CD4-positive, alpha-beta T cell (primary cell): ENCODE results near the gene BARX2. TPM values are rescaled to one million over a fixed set of nuclear protein-coding genes. Genes with fewer than 3 reads are reported as not detected.
"Not testable (repeated sequence)": the region's sequence is repeated elsewhere in the genome, so short reads cannot be mapped to it uniquely, and the experiment has no call there.

ENCODE experiments used
- ATAC-seq: fragments of 200-7000 bp; cut with Tn5 transposase; one replicate; pipeline ENCODE4 v1.10.0; 2022; ENCODE audit warnings: mild to moderate bottlenecking; ENCODE audit not compliant: poor library complexity
- CTCF ChIA-PET: fragments of 350-600 bp; sonication (Branson Sonifier 250); formaldehyde crosslinking; loops from one replicate; lab custom pipeline; 2021; ENCODE audit warnings: antibody characterized with exemption, inconsistent platforms; lab: Charles Lee
- POLR2A ChIA-PET: fragments of 350-600 bp; sonication (Branson Sonifier 250); formaldehyde crosslinking; loops from one replicate; lab custom pipeline; 2021; ENCODE audit warnings: antibody characterized with exemption, inconsistent platforms; lab: Charles Lee
- DNase-seq, 14 experiments: peaks; one replicate each; pipeline ENCODE4 v3.0.0-alpha.2; 2013 to 2020; ENCODE audit warnings: mixed read lengths in 2 of 14
- H3K27ac ChIP-seq, 2 donors: one replicate each; pipeline versions ENCODE4 v1.5.1 to v1.7.0; 2013; ENCODE audit warnings: low read length in 2 of 2, low read depth in 1 of 2, mild to moderate bottlenecking in 1 of 2
- H3K27me3 ChIP-seq, 2 experiments: 1 replicate in 1 of 2; 2 replicates in 1 of 2; pipeline versions ENCODE4 v1.6.1 to v1.7.0; 2013; ENCODE audit warnings: low read length in 2 of 2, control low read depth in 1 of 2, mild to moderate bottlenecking in 1 of 2, moderate library complexity in 1 of 2; ENCODE audit not compliant: insufficient read depth in 2 of 2, control insufficient read depth in 1 of 2
- H3K36me3 ChIP-seq: one replicate; pipeline ENCODE4 v1.6.1; 2013; ENCODE audit warnings: low read length, control low read depth; ENCODE audit not compliant: insufficient read depth
- H3K4me1 ChIP-seq: one replicate; pipeline ENCODE4 v1.6.1; 2013; ENCODE audit warnings: low read length, control low read depth; ENCODE audit not compliant: insufficient read depth
- H3K4me3 ChIP-seq: one replicate; pipeline ENCODE4 v1.5.1; 2013; ENCODE audit warnings: mild to moderate bottlenecking, low read length, moderate library complexity
- H3K9me3 ChIP-seq, 2 experiments: 1 replicate in 1 of 2; 2 replicates in 1 of 2; pipeline versions ENCODE4 v1.6.1 to v1.7.0; 2013; ENCODE audit warnings: low read length in 2 of 2, mild to moderate bottlenecking in 2 of 2, control low read depth in 1 of 2, moderate library complexity in 1 of 2; ENCODE audit not compliant: control insufficient read depth in 1 of 2, insufficient read depth in 1 of 2
- H3K27ac Mint-ChIP-seq: one replicate; pipeline ENCODE4 v1.8.0; 2020; ENCODE audit warnings: mixed read lengths
- H3K27me3 Mint-ChIP-seq: one replicate; pipeline ENCODE4 v1.8.0; 2021; ENCODE audit warnings: mixed read lengths
- H3K36me3 Mint-ChIP-seq: one replicate; pipeline ENCODE4 v1.8.0; 2021; ENCODE audit warnings: low read depth, mixed read lengths
- H3K4me1 Mint-ChIP-seq: one replicate; pipeline ENCODE4 v1.8.0; 2021; ENCODE audit warnings: low read depth, mixed read lengths
- H3K4me3 Mint-ChIP-seq: one replicate; pipeline ENCODE4 v1.8.0; 2020; ENCODE audit warnings: mild to moderate bottlenecking, mixed read lengths
- H3K9me3 Mint-ChIP-seq: one replicate; pipeline ENCODE4 v1.8.0; 2020; ENCODE audit warnings: mixed read lengths
- CTCF ChIP-seq: fragments of 200-600 bp; IDR thresholded peaks from one replicate; pipeline ENCODE4 v1.8.0; 2022; ENCODE audit warnings: antibody characterized with exemption, mild to moderate bottlenecking
- intact Hi-C, 2 experiments: fragments of 100-400 bp; cut with DNase I in 1 of 2; cut with micrococcal nuclease in 1 of 2; formaldehyde crosslinking; loops; one replicate each; pipeline versions ENCODE4 v1.15.1 to v1.9.0; 2023 to 2025; cut with DNase I, micrococcal nuclease
- polyA plus RNA-seq, 2 donors: library from polyadenylated mRNA; unstranded; fragments of 120-200 nt; gene quantifications; one replicate each; pipeline ENCODE4 v1.2.1, GENCODE V29; 2013
- total RNA-seq, 174 experiments: library from RNA in 2 of 174; stranded (reverse) in 2 of 174; gene quantifications; one replicate each; pipeline ENCODE4 v1.2.3 and lab custom pipeline; 2021 to 2026

The BARX2 gene
- total RNA-seq, result not detected
- polyA plus RNA-seq (2013, experiment 1 of 2), result not detected
- polyA plus RNA-seq (2013, experiment 2 of 2), result 0.29 TPM
- total RNA-seq (lab: John Stamatoyannopoulos, UW), result 0 to 2.9 (median 0) reads per million in 172 experiments

DNA sequence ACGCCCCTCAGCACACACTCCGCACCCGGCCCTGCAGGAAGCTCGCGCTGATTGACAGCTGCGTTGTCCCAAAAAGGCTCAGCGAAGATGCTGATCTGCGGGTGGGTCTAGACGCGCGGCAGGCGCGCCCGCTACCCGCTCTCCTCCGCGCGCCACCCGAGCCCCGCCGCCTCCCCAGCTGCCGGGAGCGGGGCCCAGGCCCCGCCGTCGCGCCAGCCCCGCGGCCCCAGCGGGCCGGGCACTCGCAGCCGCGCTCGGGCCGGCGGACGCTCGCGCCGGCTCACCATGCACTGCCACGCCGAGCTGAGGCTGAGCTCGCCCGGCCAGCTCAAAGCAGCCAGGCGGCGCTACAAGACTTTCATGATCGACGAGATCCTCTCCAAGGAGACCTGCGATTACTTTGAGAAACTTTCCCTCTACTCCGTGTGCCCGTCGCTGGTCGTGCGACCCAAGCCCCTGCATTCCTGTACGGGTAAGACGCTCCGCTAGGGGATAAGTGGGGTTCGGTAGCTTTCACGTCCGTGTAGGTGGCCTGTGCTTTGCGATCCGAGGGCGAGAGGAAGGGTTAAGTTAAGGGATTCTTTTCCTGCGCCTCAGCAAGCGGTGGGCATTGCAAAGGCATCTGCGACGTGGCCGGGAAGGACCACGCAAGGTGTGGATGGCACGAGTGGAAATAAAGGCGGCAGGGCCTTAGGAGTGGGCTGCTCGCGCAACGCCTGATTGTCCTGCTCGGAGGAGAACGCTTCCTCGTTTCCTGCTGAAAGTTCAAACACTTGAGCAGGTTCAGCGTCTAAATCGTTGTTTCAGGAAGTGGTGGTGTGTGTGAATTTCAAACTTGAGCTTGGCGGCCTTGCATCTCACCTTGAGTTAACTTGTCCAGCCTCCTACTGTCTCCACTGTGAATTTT is at the start of gene BARX2:
TSS of gene BARX2 (plus strand) at position 98 of the 907 bp plus-strand sequence. CDS start at position 286, 188 bp downstream.
- Histone ChIP-seq H3K27ac (no peak within 1 kb of the TSS), H3K4me1 (peaks cover 31% of the 10 kb centered on the region), H3K27me3 (peaks cover 43 to 80% of the 10 kb centered on the region in 2 experiments), H3K36me3 (no peaks in the 10 kb centered on the region), H3K9me3 (peaks cover 0 to 25% of the 10 kb centered on the region in 2 experiments), H3K4me3 (no peak within 1 kb of the TSS)
- intact Hi-C loops, result no loop called here
- peak within 1 kb of the TSS; percentile 75 for H3K4me3 Mint-ChIP-seq
- DNase-seq (peak in 2 of 14 experiments; percentile 9 to 25), ATAC-seq (no peak)
- CTCF ChIA-PET, result no interaction called here
- TF ChIP-seq CTCF, result no peak
- H3K36me3 Mint-ChIP-seq, result no peaks in the 10 kb centered on the region
- H3K4me1 Mint-ChIP-seq, result peaks cover 38% of the 10 kb centered on the region
- H3K9me3 Mint-ChIP-seq, result no peaks in the 10 kb centered on the region
- H3K27ac Mint-ChIP-seq, result no peak within 1 kb of the TSS
- H3K27me3 Mint-ChIP-seq, result peaks cover 87% of the 10 kb centered on the region
- POLR2A ChIA-PET, result interaction anchor here (1.3 kb wide), 1 partner anchor 32 kb away, joined by 3 read pairs; no protein-coding TSS in a partner anchor

GRCh38 chr11:129326921-129327320 is 48.7 kb upstream of the BARX2 start:
- H3K27ac Mint-ChIP-seq, result no peak overlapping the region
- CTCF ChIA-PET, result no interaction called here

DNA sequence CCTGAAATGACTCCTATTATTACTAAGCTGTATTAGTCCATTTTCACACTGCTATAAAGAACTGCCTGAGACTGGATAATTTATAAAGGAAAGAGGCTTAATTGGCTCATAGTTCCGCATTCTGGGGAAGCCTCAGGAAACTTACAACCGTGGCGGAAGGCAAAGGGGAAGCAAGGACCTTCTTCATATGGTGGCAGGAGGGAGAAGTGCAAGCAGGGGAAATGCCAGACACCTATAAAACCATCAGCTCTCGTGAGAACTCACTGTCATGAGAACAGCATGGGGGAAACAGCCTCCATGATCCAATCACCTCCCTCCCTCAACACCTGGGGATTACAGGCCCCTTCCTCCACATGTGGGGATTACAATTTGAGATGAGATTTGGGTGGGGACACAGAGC is 47.9 kb upstream of the BARX2 start:
- DNase-seq, result peak in 2 of 14 experiments; percentile 36 to 46
- H3K27me3 ChIP-seq, H3K27ac Mint-ChIP-seq, ATAC-seq, H3K4me3 ChIP-seq, CTCF ChIA-PET, H3K9me3 Mint-ChIP-seq, H3K36me3 ChIP-seq, H3K4me1 ChIP-seq, H3K27ac ChIP-seq, H3K9me3 ChIP-seq, H3K4me1 Mint-ChIP-seq, H3K27me3 Mint-ChIP-seq, H3K4me3 Mint-ChIP-seq, H3K36me3 Mint-ChIP-seq, POLR2A ChIA-PET: not testable (repeated sequence)
- intact Hi-C loops, result loop anchor here in 1 of 2 experiments (5.0 kb wide), 1 partner anchor 45 kb away; no protein-coding TSS in a partner anchor

More at GRCh38 chr11:129326921-129327320, 48.7 kb upstream of the BARX2 start:
- DNase-seq (no peak), ATAC-seq (no peak)
- Histone ChIP-seq H3K9me3 (no peaks in the 10 kb centered on the region), H3K27me3 (peaks cover 0 to 3% of the 10 kb centered on the region in 2 experiments), H3K4me1 (no peaks in the 10 kb centered on the region), H3K36me3 (no peaks in the 10 kb centered on the region), H3K27ac (no peak overlapping the region), H3K4me3 (no peak overlapping the region)
- POLR2A ChIA-PET, result no interaction called here
- Mint-ChIP-seq H3K9me3 (no peaks in the 10 kb centered on the region), H3K27me3 (no peaks in the 10 kb centered on the region), H3K4me1 (peaks cover 7% of the 10 kb centered on the region), H3K4me3 (no peak overlapping the region), H3K36me3 (no peaks in the 10 kb centered on the region)
- intact Hi-C loops, result loop anchor here in 1 of 2 experiments (5.0 kb wide), 1 partner anchor 45 kb away; no protein-coding TSS in a partner anchor
- no peak for TF ChIP-seq CTCF
